ENCODE data around the gene ARL2BP. TPM values are rescaled to one million over a fixed set of nuclear protein-coding genes. Genes with fewer than 3 reads are reported as not detected.

ARL2BP gene
- total and polyA plus RNA-seq, 7 experiments from 2014 or later = 32.6 to 166 (median 56.9) TPM

- H3K9me3 ChIP-seq (ENCODE audit: control insufficient read depth in 2 of 3, low read length in 3 of 3) = no peaks in the 10 kb centered on the region
- peak overlapping the region; percentile 4 for H3K27ac ChIP-seq (ENCODE audit: low read depth, low read length)
- H3K27me3 Mint-ChIP-seq = no peaks in the 10 kb centered on the region
- peaks cover 0 to 17% of the 10 kb centered on the region in 2 donors for H3K4me1 ChIP-seq (ENCODE audit: control insufficient read depth in 2 of 2, insufficient read depth in 2 of 2, low read length in 2 of 2)
- H3K27ac Mint-ChIP-seq = peak overlapping the region; percentile 68 to 97 (median 87)
- peak in 1 of 9 donors; percentile 51 for DNase-seq
- ChIA-PET POLR2A (interaction anchor here (1.2 kb wide), 1 partner anchor 18 kb away, joined by 4 read pairs; no protein-coding TSS in a partner anchor), CTCF (interaction anchor here (0.6 to 1.1 kb wide), 2 partner anchors 40 to 156 kb away, joined by 3 to 4 read pairs; no protein-coding TSS in a partner anchor)
- peaks cover 0 to 15% (median 0%) of the 10 kb centered on the region in 3 experiments for H3K36me3 ChIP-seq (ENCODE audit: control insufficient read depth in 2 of 3, insufficient read depth in 3 of 3, low read length in 3 of 3)
- no peaks in the 10 kb centered on the region for H3K9me3 Mint-ChIP-seq
- peaks cover 0 to 4% (median 0%) of the 10 kb centered on the region in 5 donors for H3K36me3 Mint-ChIP-seq
- peak; percentile 53 for ATAC-seq
- peak overlapping the region; percentile 34 to 71 (median 57) for H3K4me3 Mint-ChIP-seq
- peaks cover 7 to 39% (median 32%) of the 10 kb centered on the region in 7 donors for H3K4me1 Mint-ChIP-seq
- no peaks in the 10 kb centered on the region for H3K27me3 ChIP-seq (ENCODE audit: control insufficient read depth in 2 of 2, insufficient read depth in 2 of 2, low read length in 2 of 2)
- intact Hi-C loops (cut with micrococcal nuclease) = no loop called here
- no peak overlapping the region for H3K4me3 ChIP-seq (ENCODE audit: low read length)
Measured at GRCh38 chr16:57260294-57260929, 15.4 kb downstream of the ARL2BP start.

- Histone ChIP-seq H3K9me3 (ENCODE audit: control insufficient read depth in 2 of 3, low read length in 3 of 3) (no peaks in the 10 kb centered on the region), H3K27me3 (ENCODE audit: control insufficient read depth in 2 of 2, insufficient read depth in 2 of 2, low read length in 2 of 2) (no peaks in the 10 kb centered on the region), H3K36me3 (ENCODE audit: control insufficient read depth in 2 of 3, insufficient read depth in 3 of 3, low read length in 3 of 3) (peaks cover 0 to 3% (median 0%) of the 10 kb centered on the region in 3 experiments), H3K4me1 (ENCODE audit: control insufficient read depth in 2 of 2, insufficient read depth in 2 of 2, low read length in 2 of 2) (peaks cover 9 to 30% of the 10 kb centered on the region in 2 donors), H3K4me3 (ENCODE audit: low read length) (no peak overlapping the region), H3K27ac (ENCODE audit: low read depth, low read length) (no peak overlapping the region)
- intact Hi-C loops (cut with micrococcal nuclease) = no loop called here
- Mint-ChIP-seq H3K4me1 (peaks cover 11 to 52% (median 41%) of the 10 kb centered on the region in 7 donors), H3K27ac (peak overlapping the region in 8 of 9 donors; percentile 31 to 97 (median 66)), H3K27me3 (no peaks in the 10 kb centered on the region), H3K9me3 (no peaks in the 10 kb centered on the region), H3K36me3 (peaks cover 0 to 4% (median 0%) of the 10 kb centered on the region in 5 donors), H3K4me3 (no peak overlapping the region)
- ChIA-PET POLR2A (interaction anchor here (1.0 kb wide), 1 partner anchor 40 kb away, joined by 4 read pairs; no protein-coding TSS in a partner anchor), CTCF (interaction anchor here (0.6 to 1.4 kb wide), 2 partner anchors 16 to 239 kb away, joined by 3 to 4 read pairs; no protein-coding TSS in a partner anchor)
- DNase-seq (no peak), ATAC-seq (no peak)
Measured at GRCh38 chr16:57261806-57262205, 16.7 kb downstream of the ARL2BP start.

GRCh38 chr16:57262841-57263540 is 17.9 kb downstream of the ARL2BP start:
- ChIA-PET POLR2A (interaction anchor here (1.0 to 5.4 kb wide), 5 partner anchors 9 to 22 kb away, joined by 3 to 35 read pairs (median 5); partner anchors contain the start of genes ARL2BP and PLLP), CTCF (interaction anchor here (1.4 kb wide), 1 partner anchor 17 kb away, joined by 3 read pairs; no protein-coding TSS in a partner anchor)
- Mint-ChIP-seq H3K9me3 (no peaks in the 10 kb centered on the region), H3K4me1 (peaks cover 15 to 64% (median 47%) of the 10 kb centered on the region in 7 donors), H3K36me3 (no peaks in the 10 kb centered on the region), H3K4me3 (peak overlapping the region in 1 of 10 donors; percentile 19), H3K27ac (peak overlapping the region in 8 of 9 donors; percentile 68 to 97 (median 86)), H3K27me3 (no peaks in the 10 kb centered on the region)
- Histone ChIP-seq H3K4me1 (ENCODE audit: control insufficient read depth in 2 of 2, insufficient read depth in 2 of 2, low read length in 2 of 2) (peaks cover 14 to 42% of the 10 kb centered on the region in 2 donors), H3K36me3 (ENCODE audit: control insufficient read depth in 2 of 3, insufficient read depth in 3 of 3, low read length in 3 of 3) (no peaks in the 10 kb centered on the region), H3K4me3 (ENCODE audit: low read length) (no peak overlapping the region), H3K27me3 (ENCODE audit: control insufficient read depth in 2 of 2, insufficient read depth in 2 of 2, low read length in 2 of 2) (no peaks in the 10 kb centered on the region), H3K27ac (ENCODE audit: low read depth, low read length) (peak overlapping the region; percentile 13), H3K9me3 (ENCODE audit: control insufficient read depth in 2 of 3, low read length in 3 of 3) (no peaks in the 10 kb centered on the region)
- ATAC-seq (no peak), DNase-seq (no peak)
- intact Hi-C loops (cut with micrococcal nuclease) = no loop called here

GRCh38 chr16:57263541-57264351 is 18.7 kb downstream of the ARL2BP start:
- H3K4me1 Mint-ChIP-seq = peaks cover 20 to 68% (median 55%) of the 10 kb centered on the region in 7 donors
- peak overlapping the region; percentile 32 for H3K27ac ChIP-seq (ENCODE audit: low read depth, low read length)
- intact Hi-C loops (cut with micrococcal nuclease) = no loop called here
- H3K27me3 Mint-ChIP-seq = no peaks in the 10 kb centered on the region
- no peaks in the 10 kb centered on the region for H3K36me3 ChIP-seq (ENCODE audit: control insufficient read depth in 2 of 3, insufficient read depth in 3 of 3, low read length in 3 of 3)
- H3K9me3 ChIP-seq (ENCODE audit: control insufficient read depth in 2 of 3, low read length in 3 of 3) = no peaks in the 10 kb centered on the region
- ATAC-seq = no peak
- H3K27me3 ChIP-seq (ENCODE audit: control insufficient read depth in 2 of 2, insufficient read depth in 2 of 2, low read length in 2 of 2) = no peaks in the 10 kb centered on the region
- no peaks in the 10 kb centered on the region for H3K36me3 Mint-ChIP-seq
- H3K4me1 ChIP-seq (ENCODE audit: control insufficient read depth in 2 of 2, insufficient read depth in 2 of 2, low read length in 2 of 2) = peaks cover 14 to 50% of the 10 kb centered on the region in 2 donors
- DNase-seq = no peak
- ChIA-PET POLR2A (interaction anchor here (1.0 to 5.4 kb wide), 6 partner anchors 13 to 21 kb away, joined by 3 to 36 read pairs (median 6); partner anchors contain the start of genes ARL2BP and PLLP), CTCF (interaction anchor here (0.6 to 0.7 kb wide), 2 partner anchors 8 to 17 kb away, joined by 3 to 4 read pairs; no protein-coding TSS in a partner anchor)
- no peak overlapping the region for H3K4me3 ChIP-seq (ENCODE audit: low read length)
- H3K9me3 Mint-ChIP-seq = no peaks in the 10 kb centered on the region
- H3K27ac Mint-ChIP-seq = peak overlapping the region in 8 of 9 donors; percentile 59 to 97 (median 88)
- H3K4me3 Mint-ChIP-seq = peak overlapping the region in 1 of 10 donors; percentile 16

- no peak for DNase-seq
- no peak for ATAC-seq
- no peaks in the 10 kb centered on the region for H3K36me3 Mint-ChIP-seq
- intact Hi-C loops (cut with micrococcal nuclease) = no loop called here
- peak overlapping the region; percentile 32 for H3K27ac ChIP-seq (ENCODE audit: low read depth, low read length)
- no peak overlapping the region for H3K4me3 ChIP-seq (ENCODE audit: low read length)
- ChIA-PET POLR2A (interaction anchor here (1.3 to 5.4 kb wide), 3 partner anchors 12 to 18 kb away, joined by 3 to 36 read pairs (median 35); partner anchors contain the start of gene ARL2BP), CTCF (interaction anchor here (0.6 to 1.0 kb wide), 3 partner anchors 9 to 153 kb away, joined by 3 to 4 read pairs (median 3); no protein-coding TSS in a partner anchor)
- H3K4me1 Mint-ChIP-seq = peaks cover 20 to 70% (median 61%) of the 10 kb centered on the region in 7 donors
- H3K9me3 Mint-ChIP-seq = no peaks in the 10 kb centered on the region
- H3K4me1 ChIP-seq (ENCODE audit: control insufficient read depth in 2 of 2, insufficient read depth in 2 of 2, low read length in 2 of 2) = peaks cover 14 to 56% of the 10 kb centered on the region in 2 donors
- H3K9me3 ChIP-seq (ENCODE audit: control insufficient read depth in 2 of 3, low read length in 3 of 3) = no peaks in the 10 kb centered on the region
- no peaks in the 10 kb centered on the region for H3K27me3 Mint-ChIP-seq
- peak overlapping the region in 2 of 10 donors; percentile 16 to 29 for H3K4me3 Mint-ChIP-seq
- no peaks in the 10 kb centered on the region for H3K36me3 ChIP-seq (ENCODE audit: control insufficient read depth in 2 of 3, insufficient read depth in 3 of 3, low read length in 3 of 3)
- peak overlapping the region in 8 of 9 donors; percentile 59 to 97 (median 84) for H3K27ac Mint-ChIP-seq
- no peaks in the 10 kb centered on the region for H3K27me3 ChIP-seq (ENCODE audit: control insufficient read depth in 2 of 2, insufficient read depth in 2 of 2, low read length in 2 of 2)
Measured at GRCh38 chr16:57264381-57264780, 19.3 kb downstream of the ARL2BP start.
